H9 (cell line): ENCODE data around the gene ERMN. TPM values are rescaled to one million over a fixed set of nuclear protein-coding genes. Genes with fewer than 3 reads are reported as not detected.
A peak's percentile ranks its signal among the peaks of the same experiment; 100 is the strongest.

Experiments used
- DNase-seq: peaks from one replicate; pipeline ENCODE4 v3.0.0-alpha.2; 2017
- H2AFZ ChIP-seq: one replicate; pipeline ENCODE4 v1.6.1; 2013; ENCODE audit warnings: mild to moderate bottlenecking, low read length, control low read depth, moderate library complexity
- H2AK5ac ChIP-seq: 2 replicates; pipeline ENCODE4 v1.6.1; 2013; ENCODE audit warnings: low read length, control low read depth, mixed read lengths; ENCODE audit not compliant: insufficient read length
- H2BK120ac ChIP-seq: one replicate; pipeline ENCODE4 v1.6.1; 2013; ENCODE audit warnings: low read depth, mild to moderate bottlenecking, low read length, control low read depth, inconsistent platforms; ENCODE audit not compliant: poor library complexity, severe bottlenecking
- H2BK12ac ChIP-seq: 2 replicates; pipeline ENCODE4 v1.6.1; 2013; ENCODE audit warnings: low read length, control low read depth, mixed read lengths, low read depth; ENCODE audit not compliant: insufficient read length
- H2BK15ac ChIP-seq: 2 replicates; pipeline ENCODE4 v1.6.1; 2013; ENCODE audit warnings: low read depth, low read length, control low read depth
- H2BK20ac ChIP-seq: one replicate; pipeline ENCODE4 v1.6.1; 2013; ENCODE audit warnings: low read depth, mild to moderate bottlenecking, low read length, control low read depth, inconsistent platforms; ENCODE audit not compliant: poor library complexity, severe bottlenecking
- H2BK5ac ChIP-seq: 2 replicates; pipeline ENCODE4 v1.6.1; 2013; ENCODE audit warnings: low read length, control low read depth, mixed read lengths; ENCODE audit not compliant: insufficient read length
- H3K14ac ChIP-seq: 2 replicates; pipeline ENCODE4 v1.6.1; 2013; ENCODE audit warnings: low read length, control low read depth; ENCODE audit not compliant: insufficient read depth
- H3K18ac ChIP-seq: 2 replicates; pipeline ENCODE4 v1.6.1; 2013; ENCODE audit warnings: low read depth, mild to moderate bottlenecking, mixed read lengths, low read length, control low read depth; ENCODE audit not compliant: insufficient read length
- H3K23ac ChIP-seq: 2 replicates; pipeline ENCODE4 v1.6.1; 2013; ENCODE audit warnings: low read length, control low read depth, mixed read lengths, low read depth; ENCODE audit not compliant: insufficient read length
- H3K23me2 ChIP-seq: 2 replicates; pipeline ENCODE4 v1.6.1; 2013; ENCODE audit warnings: low read depth, mild to moderate bottlenecking, mixed read lengths, low read length, control low read depth; ENCODE audit not compliant: insufficient read length, poor library complexity, severe bottlenecking
- H3K27ac ChIP-seq: 2 replicates; pipeline ENCODE4 v1.5.1; 2013; ENCODE audit warnings: low read length, control low read depth, mixed read lengths, low read depth; ENCODE audit not compliant: insufficient read length
- H3K27me3 ChIP-seq: 2 replicates; pipeline ENCODE4 v1.6.1; 2013; ENCODE audit warnings: low read length, control low read depth, inconsistent platforms; ENCODE audit not compliant: insufficient read depth
- H3K4ac ChIP-seq: 2 replicates; pipeline ENCODE4 v1.6.1; 2013; ENCODE audit warnings: low read depth, mild to moderate bottlenecking, control low read depth, inconsistent platforms, low read length, moderate library complexity
- H3K4me1 ChIP-seq: 2 replicates; pipeline ENCODE4 v1.6.1; 2013; ENCODE audit warnings: low read length, control low read depth, inconsistent platforms; ENCODE audit not compliant: insufficient read depth
- H3K4me2 ChIP-seq: 2 replicates; pipeline ENCODE4 v1.6.1; 2013; ENCODE audit warnings: low read length, control low read depth, mixed read lengths; ENCODE audit not compliant: insufficient read length, insufficient read depth
- H3K56ac ChIP-seq: 2 replicates; pipeline ENCODE4 v1.6.1; 2013; ENCODE audit warnings: low read depth, mild to moderate bottlenecking, mixed read lengths, low read length, control low read depth; ENCODE audit not compliant: insufficient read length
- H3K79me1 ChIP-seq: 2 replicates; pipeline ENCODE4 v1.6.1; 2013; ENCODE audit warnings: low read depth, mild to moderate bottlenecking, moderate library complexity, low read length, control low read depth, inconsistent platforms; ENCODE audit not compliant: insufficient read depth, poor library complexity, severe bottlenecking
- H3K79me2 ChIP-seq: 2 replicates; pipeline ENCODE4 v1.6.1; 2013; ENCODE audit warnings: low read length, control low read depth, inconsistent platforms; ENCODE audit not compliant: insufficient read depth
- H3K9ac ChIP-seq: 2 replicates; pipeline ENCODE4 v1.6.1; 2013; ENCODE audit warnings: low read length, control low read depth, mixed read lengths; ENCODE audit not compliant: insufficient read length; ENCODE audit errors: extremely low read depth
- H3K9me3 ChIP-seq: one replicate; pipeline ENCODE4 v1.6.1; 2013; ENCODE audit warnings: low read depth, low read length, inconsistent platforms; ENCODE audit not compliant: control insufficient read depth
- H3T11ph ChIP-seq: one replicate; pipeline ENCODE4 v1.6.1; 2013; ENCODE audit warnings: mild to moderate bottlenecking, low read length, control low read depth, inconsistent platforms
- H4K20me1 ChIP-seq: one replicate; pipeline ENCODE4 v1.6.1; 2013; ENCODE audit not compliant: control insufficient read depth, insufficient read length, insufficient read depth
- H4K5ac ChIP-seq: 2 replicates; pipeline ENCODE4 v1.6.1; 2013; ENCODE audit warnings: low read depth, mild to moderate bottlenecking, mixed read lengths, low read length, control low read depth; ENCODE audit not compliant: insufficient read length
- H4K8ac ChIP-seq: replicated peaks from 2 replicates; pipeline ENCODE4 v1.6.1; 2013; ENCODE audit warnings: low read length, control low read depth, mixed read lengths, low read depth; ENCODE audit not compliant: insufficient read length
- H4K91ac ChIP-seq: 2 replicates; pipeline ENCODE4 v1.6.1; 2013; ENCODE audit warnings: low read depth, mild to moderate bottlenecking, moderate library complexity, mixed read lengths, low read length, control low read depth; ENCODE audit not compliant: insufficient read length
- H3K27ac Mint-ChIP-seq, 3 experiments: 2 replicates in 2 of 3; 3 replicates in 1 of 3; pipeline ENCODE4 v1.8.0; 2020 to 2021; ENCODE audit warnings: mixed read lengths in 3 of 3, mild to moderate bottlenecking in 1 of 3, moderate library complexity in 1 of 3
- H3K27me3 Mint-ChIP-seq: 2 replicates; pipeline ENCODE4 v1.8.0; 2021; ENCODE audit warnings: low read depth, mild to moderate bottlenecking, moderate library complexity, mixed read lengths
- H3K36me3 Mint-ChIP-seq, 3 experiments: 2 replicates in 2 of 3; 3 replicates in 1 of 3; pipeline ENCODE4 v1.8.0; 2020 to 2021; ENCODE audit warnings: low read depth in 3 of 3, mixed read lengths in 3 of 3; ENCODE audit not compliant: insufficient read depth in 1 of 3
- H3K4me1 Mint-ChIP-seq, 2 experiments: 2 replicates each; pipeline ENCODE4 v1.8.0; 2020; ENCODE audit warnings: mixed read lengths in 2 of 2
- H3K4me3 Mint-ChIP-seq, 2 experiments: 2 replicates in 1 of 2; 3 replicates in 1 of 2; pipeline ENCODE4 v1.8.0; 2020 to 2021; ENCODE audit warnings: mild to moderate bottlenecking in 2 of 2, mixed read lengths in 2 of 2, moderate library complexity in 1 of 2
- H3K9me3 Mint-ChIP-seq, 2 experiments: 2 replicates in 1 of 2; 3 replicates in 1 of 2; pipeline ENCODE4 v1.8.0; 2020; ENCODE audit warnings: mild to moderate bottlenecking in 2 of 2, mixed read lengths in 2 of 2, moderate library complexity in 1 of 2
- WGBS: extraction: QIAGEN DNeasy Blood & Tissue Kit; methylation state at CpG from one replicate; pipeline ENCODE4 v1.1.7; 2013; ENCODE audit warnings: missing lambda C conversion rate, low lambda C conversion rate, mixed read lengths; ENCODE audit not compliant: insufficient read length; ENCODE audit errors: extremely low coverage; 5-methylcytosine and 5-hydroxymethylcytosine counted together
- total RNA-seq: library from RNA; stranded (reverse); gene quantifications from 2 replicates; pipeline ENCODE4 v1.2.1, GENCODE V29; 2021
- TF ChIP-seq, protein P1 (sequence below): fragments of 200-600 bp; sonication (generic); conservative IDR thresholded peaks from 3 replicates; pipeline ENCODE4 v1.8.0; 2021; ENCODE audit warnings: antibody characterized with exemption, mild to moderate bottlenecking

ERMN gene
- total RNA-seq, 1 experiment from 2014 or later, result 0.48 TPM

DNA sequence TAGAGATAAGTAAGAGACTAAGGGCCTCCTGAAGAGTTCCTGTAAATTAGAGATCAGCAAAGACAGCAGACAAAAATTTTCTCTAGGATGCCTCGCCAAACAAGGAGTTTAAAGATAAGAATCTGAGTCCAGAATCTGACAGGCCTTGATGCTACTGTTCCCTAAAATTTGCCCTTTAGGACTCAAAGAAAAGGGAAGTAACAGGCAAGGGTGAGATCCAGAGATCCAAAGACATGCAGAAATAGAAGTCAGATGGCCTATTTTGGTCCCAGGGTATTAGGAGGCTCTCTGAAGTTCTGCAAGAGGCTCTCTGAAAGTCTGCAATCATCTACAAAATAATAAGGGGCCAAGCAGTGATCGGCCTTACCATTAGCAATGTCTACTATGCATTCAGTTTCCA, 35.1 kb downstream of the ERMN start:
- no peak overlapping the region for H2AK5ac ChIP-seq
- no peak overlapping the region for H3K4me2 ChIP-seq
- TF ChIP-seq, protein P1, sequence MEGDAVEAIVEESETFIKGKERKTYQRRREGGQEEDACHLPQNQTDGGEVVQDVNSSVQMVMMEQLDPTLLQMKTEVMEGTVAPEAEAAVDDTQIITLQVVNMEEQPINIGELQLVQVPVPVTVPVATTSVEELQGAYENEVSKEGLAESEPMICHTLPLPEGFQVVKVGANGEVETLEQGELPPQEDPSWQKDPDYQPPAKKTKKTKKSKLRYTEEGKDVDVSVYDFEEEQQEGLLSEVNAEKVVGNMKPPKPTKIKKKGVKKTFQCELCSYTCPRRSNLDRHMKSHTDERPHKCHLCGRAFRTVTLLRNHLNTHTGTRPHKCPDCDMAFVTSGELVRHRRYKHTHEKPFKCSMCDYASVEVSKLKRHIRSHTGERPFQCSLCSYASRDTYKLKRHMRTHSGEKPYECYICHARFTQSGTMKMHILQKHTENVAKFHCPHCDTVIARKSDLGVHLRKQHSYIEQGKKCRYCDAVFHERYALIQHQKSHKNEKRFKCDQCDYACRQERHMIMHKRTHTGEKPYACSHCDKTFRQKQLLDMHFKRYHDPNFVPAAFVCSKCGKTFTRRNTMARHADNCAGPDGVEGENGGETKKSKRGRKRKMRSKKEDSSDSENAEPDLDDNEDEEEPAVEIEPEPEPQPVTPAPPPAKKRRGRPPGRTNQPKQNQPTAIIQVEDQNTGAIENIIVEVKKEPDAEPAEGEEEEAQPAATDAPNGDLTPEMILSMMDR, result no peak
- Mint-ChIP-seq H3K4me3 (no peak overlapping the region), H3K9me3 (no peaks in the 10 kb centered on the region), H3K36me3 (no peaks in the 10 kb centered on the region), H3K27ac (no peak overlapping the region), H3K27me3 (no peaks in the 10 kb centered on the region), H3K4me1 (no peaks in the 10 kb centered on the region)
- no peak overlapping the region for H4K91ac ChIP-seq
- no peaks in the 10 kb centered on the region for H3K27me3 ChIP-seq
- H3K27ac ChIP-seq, result no peak overlapping the region
- no peaks in the 10 kb centered on the region for H3K4me1 ChIP-seq
- H4K5ac ChIP-seq, result no peak overlapping the region
- DNase-seq, result no peak
- no CpG with 5 or more reads among the region's 2 CpGs for WGBS
- no peaks in the 10 kb centered on the region for H3K9me3 ChIP-seq
- no peak overlapping the region for H3K14ac ChIP-seq
- no peak overlapping the region for H3K4ac ChIP-seq
- no peak overlapping the region for H3K18ac ChIP-seq
- H2AFZ ChIP-seq, result no peak overlapping the region
- H3K79me1 ChIP-seq, result no peaks in the 10 kb centered on the region
- no peaks in the 10 kb centered on the region for H3K79me2 ChIP-seq
- no peak overlapping the region for H3K23ac ChIP-seq
- no peak overlapping the region for H2BK5ac ChIP-seq
- H2BK15ac ChIP-seq, result no peak overlapping the region
- H4K20me1 ChIP-seq, result no peaks in the 10 kb centered on the region
- H4K8ac ChIP-seq, result no peak overlapping the region
- no peaks in the 10 kb centered on the region for H3K23me2 ChIP-seq
- no peak overlapping the region for H3T11ph ChIP-seq
- peak overlapping the region; percentile 3 for H3K9ac ChIP-seq
- no peak overlapping the region for H2BK120ac ChIP-seq
- H2BK12ac ChIP-seq, result no peak overlapping the region
- no peak overlapping the region for H3K56ac ChIP-seq
- no peak overlapping the region for H2BK20ac ChIP-seq
